Measurements from ENCODE around the gene AOAH.
"Not testable (repeated sequence)": the region's sequence is repeated elsewhere in the genome, so short reads cannot be mapped to it uniquely, and the experiment has no call there.

AOAH gene

DNA sequence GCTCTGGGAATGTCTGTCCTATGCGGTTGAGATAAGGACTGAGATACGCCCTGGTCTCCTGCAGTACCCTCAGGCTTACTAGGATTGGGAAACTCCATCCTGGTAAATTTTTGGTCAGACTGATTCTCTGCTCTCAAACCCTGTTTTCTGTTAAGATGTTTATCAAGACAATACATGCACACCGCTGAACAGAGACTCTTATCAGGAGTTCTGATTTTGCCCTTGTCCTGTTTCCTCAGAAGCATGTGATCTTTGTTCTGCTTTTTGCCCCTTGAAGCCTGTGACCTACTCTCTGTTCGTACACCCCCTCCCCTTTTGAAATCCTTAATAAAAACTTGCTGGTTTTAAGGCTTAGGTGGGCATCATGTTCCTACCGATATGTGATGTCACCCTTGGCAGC is 258.3 kb downstream of the AOAH start:
- DNase-seq (ENCODE audit: low spot score): not testable (repeated sequence)

DNA sequence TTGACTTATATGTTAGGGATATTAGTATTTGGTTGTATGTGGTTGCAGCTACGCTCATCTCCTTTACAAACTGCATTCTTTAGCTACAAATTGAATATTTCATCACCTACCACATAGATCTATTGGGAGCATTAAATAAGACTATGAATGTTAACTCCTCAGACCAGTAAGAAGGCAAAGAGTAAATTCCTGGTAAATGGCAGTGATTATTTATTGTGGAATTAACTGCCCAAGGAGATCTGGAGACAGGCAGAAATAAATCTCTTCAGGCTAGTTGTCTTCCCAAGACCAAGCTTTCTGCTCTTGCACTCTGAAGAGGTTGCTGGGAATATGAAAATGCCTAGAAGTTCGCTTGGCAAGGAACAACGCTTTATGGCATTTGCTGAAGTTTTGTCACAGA is 260.0 kb downstream of the AOAH start:
- DNase-seq (ENCODE audit: low spot score): no peak

All from CD4-positive, alpha-beta T cell treated with Interleukin-15 for 4 hours (primary cell).